ENCODE data around the gene KIF6.

Gene KIF6

DNA sequence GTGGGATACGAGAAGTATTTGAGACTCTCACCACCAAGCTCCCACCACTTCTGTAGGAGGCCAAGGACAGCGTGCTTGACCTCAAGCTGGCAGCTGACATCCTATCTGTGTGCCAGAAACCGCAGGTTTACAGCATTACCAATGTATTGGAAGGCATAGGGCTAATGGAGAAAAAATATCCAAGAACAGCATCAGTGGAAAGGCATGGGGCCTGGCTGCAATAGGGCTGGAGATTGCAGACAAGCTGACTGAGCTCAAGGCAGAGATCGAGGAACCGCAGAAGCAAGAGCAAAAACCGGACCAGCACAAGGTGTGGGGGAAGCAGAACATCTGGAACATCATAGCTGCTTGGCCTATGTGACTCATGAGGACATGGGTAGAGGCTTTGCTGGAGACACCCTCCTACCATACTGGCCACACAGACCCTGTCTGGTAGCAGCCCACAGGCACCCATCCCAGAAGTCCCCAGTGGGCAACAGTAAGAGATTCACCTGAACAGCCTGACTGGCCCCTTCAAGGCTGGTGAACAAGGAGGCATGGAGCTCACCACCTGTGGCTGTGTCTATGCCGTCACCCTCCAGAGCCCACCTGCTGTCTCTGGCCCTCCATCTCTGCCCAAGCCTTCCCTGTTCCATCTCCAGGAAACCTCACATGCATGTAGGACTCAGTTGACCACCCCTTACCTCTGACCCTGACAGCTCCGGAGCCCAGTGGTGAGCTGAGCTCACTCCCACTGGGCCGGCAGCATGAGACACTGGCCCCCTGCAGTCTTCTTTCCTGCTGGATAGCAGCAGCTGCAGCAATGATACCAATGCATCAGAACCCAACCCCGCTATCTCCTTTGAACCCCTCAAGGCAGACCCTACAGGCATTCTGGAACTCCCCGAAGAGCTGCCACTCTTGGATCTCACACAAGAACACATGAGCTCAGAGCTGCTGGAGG lies 171.1 kb downstream of the KIF6 start:
- H3K27me3 ChIP-seq (ENCODE audit: insufficient read depth, poor library complexity, severe bottlenecking) = peaks cover 2% of the 10 kb centered on the region
- H3K27ac ChIP-seq (replicated peaks) = no peak overlapping the region
- H3K4me3 ChIP-seq (replicated peaks; ENCODE audit: insufficient read depth, low read length) = no peak overlapping the region
- TF ChIP-seq SPI1 (IDR thresholded peaks at IDR 0.05; ENCODE audit: borderline replicate concordance, low read depth) (no peak), GABPA (IDR thresholded peaks at IDR 0.05; ENCODE audit: low read depth) (no peak), POLR2AphosphoS5 (IDR thresholded peaks at IDR 0.05; ENCODE audit: low read depth) (no peak)
- TF ChIP-seq, protein P1, sequence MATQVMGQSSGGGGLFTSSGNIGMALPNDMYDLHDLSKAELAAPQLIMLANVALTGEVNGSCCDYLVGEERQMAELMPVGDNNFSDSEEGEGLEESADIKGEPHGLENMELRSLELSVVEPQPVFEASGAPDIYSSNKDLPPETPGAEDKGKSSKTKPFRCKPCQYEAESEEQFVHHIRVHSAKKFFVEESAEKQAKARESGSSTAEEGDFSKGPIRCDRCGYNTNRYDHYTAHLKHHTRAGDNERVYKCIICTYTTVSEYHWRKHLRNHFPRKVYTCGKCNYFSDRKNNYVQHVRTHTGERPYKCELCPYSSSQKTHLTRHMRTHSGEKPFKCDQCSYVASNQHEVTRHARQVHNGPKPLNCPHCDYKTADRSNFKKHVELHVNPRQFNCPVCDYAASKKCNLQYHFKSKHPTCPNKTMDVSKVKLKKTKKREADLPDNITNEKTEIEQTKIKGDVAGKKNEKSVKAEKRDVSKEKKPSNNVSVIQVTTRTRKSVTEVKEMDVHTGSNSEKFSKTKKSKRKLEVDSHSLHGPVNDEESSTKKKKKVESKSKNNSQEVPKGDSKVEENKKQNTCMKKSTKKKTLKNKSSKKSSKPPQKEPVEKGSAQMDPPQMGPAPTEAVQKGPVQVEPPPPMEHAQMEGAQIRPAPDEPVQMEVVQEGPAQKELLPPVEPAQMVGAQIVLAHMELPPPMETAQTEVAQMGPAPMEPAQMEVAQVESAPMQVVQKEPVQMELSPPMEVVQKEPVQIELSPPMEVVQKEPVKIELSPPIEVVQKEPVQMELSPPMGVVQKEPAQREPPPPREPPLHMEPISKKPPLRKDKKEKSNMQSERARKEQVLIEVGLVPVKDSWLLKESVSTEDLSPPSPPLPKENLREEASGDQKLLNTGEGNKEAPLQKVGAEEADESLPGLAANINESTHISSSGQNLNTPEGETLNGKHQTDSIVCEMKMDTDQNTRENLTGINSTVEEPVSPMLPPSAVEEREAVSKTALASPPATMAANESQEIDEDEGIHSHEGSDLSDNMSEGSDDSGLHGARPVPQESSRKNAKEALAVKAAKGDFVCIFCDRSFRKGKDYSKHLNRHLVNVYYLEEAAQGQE (IDR thresholded peaks at IDR 0.05; ENCODE audit: insufficient replicate concordance, low read depth) = no peak
- TF ChIP-seq, protein P2, sequence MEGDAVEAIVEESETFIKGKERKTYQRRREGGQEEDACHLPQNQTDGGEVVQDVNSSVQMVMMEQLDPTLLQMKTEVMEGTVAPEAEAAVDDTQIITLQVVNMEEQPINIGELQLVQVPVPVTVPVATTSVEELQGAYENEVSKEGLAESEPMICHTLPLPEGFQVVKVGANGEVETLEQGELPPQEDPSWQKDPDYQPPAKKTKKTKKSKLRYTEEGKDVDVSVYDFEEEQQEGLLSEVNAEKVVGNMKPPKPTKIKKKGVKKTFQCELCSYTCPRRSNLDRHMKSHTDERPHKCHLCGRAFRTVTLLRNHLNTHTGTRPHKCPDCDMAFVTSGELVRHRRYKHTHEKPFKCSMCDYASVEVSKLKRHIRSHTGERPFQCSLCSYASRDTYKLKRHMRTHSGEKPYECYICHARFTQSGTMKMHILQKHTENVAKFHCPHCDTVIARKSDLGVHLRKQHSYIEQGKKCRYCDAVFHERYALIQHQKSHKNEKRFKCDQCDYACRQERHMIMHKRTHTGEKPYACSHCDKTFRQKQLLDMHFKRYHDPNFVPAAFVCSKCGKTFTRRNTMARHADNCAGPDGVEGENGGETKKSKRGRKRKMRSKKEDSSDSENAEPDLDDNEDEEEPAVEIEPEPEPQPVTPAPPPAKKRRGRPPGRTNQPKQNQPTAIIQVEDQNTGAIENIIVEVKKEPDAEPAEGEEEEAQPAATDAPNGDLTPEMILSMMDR (IDR thresholded peaks at IDR 0.05; ENCODE audit: insufficient read depth, low read length) = no peak
- DNase-seq (ENCODE audit: low read depth in 1 of 2, low spot score in 1 of 2) = no peak

DNA sequence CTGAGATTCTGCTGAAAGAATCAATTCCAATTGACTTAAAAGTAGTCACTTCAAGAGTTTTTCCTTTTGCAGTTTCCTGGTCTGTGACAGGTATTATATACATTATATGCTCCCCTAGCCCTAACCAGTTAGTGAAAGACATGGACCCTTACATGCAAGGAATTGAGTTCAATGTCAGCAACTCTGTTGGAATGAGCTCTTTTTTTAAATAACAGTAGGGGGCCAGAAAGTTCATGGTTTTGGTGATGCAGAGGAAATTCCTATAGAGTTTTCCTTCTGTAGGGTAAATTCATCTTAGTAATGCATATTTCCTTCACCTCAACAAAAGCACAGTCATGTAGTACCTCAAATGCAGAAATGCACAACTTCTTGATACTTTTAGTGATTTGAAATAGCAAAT lies 172.2 kb downstream of the KIF6 start:
- TF ChIP-seq, protein P2 (IDR thresholded peaks at IDR 0.05; ENCODE audit: insufficient read depth, low read length) = no peak
- TF ChIP-seq SPI1 (IDR thresholded peaks at IDR 0.05; ENCODE audit: borderline replicate concordance, low read depth) = no peak
- no peak for TF ChIP-seq GABPA (IDR thresholded peaks at IDR 0.05; ENCODE audit: low read depth)
- TF ChIP-seq, protein P1 (IDR thresholded peaks at IDR 0.05; ENCODE audit: insufficient replicate concordance, low read depth) = no peak
- no peak for TF ChIP-seq POLR2AphosphoS5 (IDR thresholded peaks at IDR 0.05; ENCODE audit: low read depth)
- Histone ChIP-seq H3K27me3 (ENCODE audit: insufficient read depth, poor library complexity, severe bottlenecking) (peaks cover under 1% of the 10 kb centered on the region), H3K27ac (replicated peaks) (no peak overlapping the region), H3K4me3 (replicated peaks; ENCODE audit: insufficient read depth, low read length) (no peak overlapping the region)
- no peak for DNase-seq (ENCODE audit: low read depth in 1 of 2, low spot score in 1 of 2)

DNA sequence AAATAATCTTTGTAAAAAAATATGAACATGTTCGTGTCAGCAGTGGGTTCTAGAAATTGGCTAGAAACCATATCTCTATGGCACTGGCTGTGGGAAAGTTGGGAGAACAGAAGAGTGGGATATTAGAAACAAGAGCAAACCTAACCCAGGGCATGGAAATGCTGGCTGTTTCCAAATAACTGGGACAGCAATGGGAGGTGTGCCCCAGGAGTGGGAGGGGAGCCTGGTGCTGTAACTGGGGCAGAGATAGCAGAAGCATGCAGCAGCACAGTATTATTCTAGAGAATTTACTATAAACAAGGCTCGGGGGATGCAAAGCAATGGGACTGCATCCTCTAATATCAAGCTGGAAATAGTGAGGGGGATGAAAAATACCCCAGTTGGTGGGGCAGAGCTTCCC lies 175.0 kb downstream of the KIF6 start:
- Histone ChIP-seq H3K4me3 (replicated peaks; ENCODE audit: insufficient read depth, low read length) (no peak overlapping the region), H3K27me3 (ENCODE audit: insufficient read depth, poor library complexity, severe bottlenecking) (no peaks in the 10 kb centered on the region), H3K27ac (replicated peaks) (no peak overlapping the region)
- DNase-seq (ENCODE audit: low read depth in 1 of 2, low spot score in 1 of 2) = no peak
- TF ChIP-seq, protein P1 (IDR thresholded peaks at IDR 0.05; ENCODE audit: insufficient replicate concordance, low read depth) = no peak
- no peak for TF ChIP-seq GABPA (IDR thresholded peaks at IDR 0.05; ENCODE audit: low read depth)
- TF ChIP-seq, protein P2 (IDR thresholded peaks at IDR 0.05; ENCODE audit: insufficient read depth, low read length) = no peak
- no peak for TF ChIP-seq POLR2AphosphoS5 (IDR thresholded peaks at IDR 0.05; ENCODE audit: low read depth)
- no peak for TF ChIP-seq SPI1 (IDR thresholded peaks at IDR 0.05; ENCODE audit: borderline replicate concordance, low read depth)
